ENCODE data around the gene TMPRSS11D. TPM values are rescaled to one million over a fixed set of nuclear protein-coding genes. Genes with fewer than 3 reads are reported as not detected.

The TMPRSS11D gene
- polyA plus RNA-seq, 2 of the 4 experiments (the other 2 are of a cell fraction) = not detected

DNA sequence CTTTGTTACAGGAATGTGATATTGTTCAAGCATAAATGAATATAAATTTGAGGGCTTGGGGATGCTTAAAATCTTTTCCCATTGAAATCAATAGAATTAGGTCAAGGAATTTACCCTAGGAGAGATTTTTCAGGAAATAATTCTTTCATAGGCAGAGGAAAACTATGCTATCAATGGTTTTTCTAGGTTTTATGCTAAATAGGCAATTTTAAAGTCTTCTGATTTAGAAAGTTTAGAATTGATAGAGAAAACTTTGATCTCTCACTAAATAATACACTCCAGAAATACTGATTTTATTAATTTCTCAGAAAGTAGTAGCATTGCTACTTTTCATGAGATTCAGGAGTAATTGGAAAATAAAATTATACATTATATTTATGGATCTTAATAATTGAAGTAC, 93.1 kb downstream of the TMPRSS11D start:
- no peak for ATAC-seq
- H3K4me1 ChIP-seq = no peaks in the 10 kb centered on the region
- TF ChIP-seq NFE2L2 (conservative IDR thresholded peaks at IDR 0.05; ENCODE audit: low read length) (no peak), MAFK (IDR thresholded peaks at IDR 0.05; ENCODE audit: partially characterized antibody) (peak; percentile 8)
- POLR2A ChIA-PET = no interaction called here
- no peak for DNase-seq (ENCODE audit: low read depth in 1 of 2, low spot score in 1 of 2)
- FAIRE-seq = no peak
- H3K27ac ChIP-seq = no peak overlapping the region
- H3K4me3 ChIP-seq = no peak overlapping the region
- CTCF ChIA-PET = no interaction called here
- no peaks in the 10 kb centered on the region for H3K9me3 ChIP-seq
- H3K4me2 ChIP-seq = no peak overlapping the region

DNA sequence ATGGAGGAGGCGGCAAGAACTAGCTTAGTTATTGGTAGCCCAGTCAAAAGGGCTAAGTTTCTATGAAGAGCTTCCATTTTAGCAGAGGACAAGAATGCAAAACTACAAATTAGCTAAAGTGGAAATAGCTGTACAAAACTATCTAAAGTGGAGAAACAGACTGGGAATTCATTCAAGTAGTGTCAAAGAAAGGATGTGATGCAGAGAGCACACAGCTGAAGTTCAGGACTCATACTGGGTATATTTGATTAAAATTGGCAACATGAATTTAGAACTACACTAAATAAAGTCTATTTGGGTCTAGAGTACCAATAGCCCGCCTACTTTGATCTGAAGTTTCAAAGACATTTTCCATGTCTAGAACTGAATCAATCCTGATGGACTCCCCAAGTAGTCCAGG, 96.5 kb downstream of the TMPRSS11D start:
- no peak overlapping the region for H3K4me2 ChIP-seq
- WGBS (ENCODE audit: missing lambda C conversion rate) = 52% methylated on average over 2 of the region's 2 CpGs
- TF ChIP-seq HOXA7 (CRISPR knock-in tag; IDR thresholded peaks at IDR 0.05) = no peak
- no peak for TF ChIP-seq HDAC2 (IDR thresholded peaks at IDR 0.05)
- no peak for TF ChIP-seq FOSB (CRISPR knock-in tag; IDR thresholded peaks at IDR 0.05)
- no peak for TF ChIP-seq ZC3H11A (IDR thresholded peaks at IDR 0.05)
- no peak for TF ChIP-seq BHLHE40 (IDR thresholded peaks at IDR 0.05; ENCODE audit: low read depth, low read length)
- no peak for TF ChIP-seq ZFP36 (IDR thresholded peaks at IDR 0.05; ENCODE audit: borderline replicate concordance, partially characterized antibody)
- TF ChIP-seq RFX5 (IDR thresholded peaks at IDR 0.05) = no peak
- TF ChIP-seq KDM1A (IDR thresholded peaks at IDR 0.05; ENCODE audit: low read depth) = no peak
- H3K4me1 ChIP-seq = no peaks in the 10 kb centered on the region
- no peak for ATAC-seq
- no peak for DNase-seq (ENCODE audit: low read depth in 1 of 2, low spot score in 1 of 2)
- no peak overlapping the region for H3K4me3 ChIP-seq
- H3K27ac ChIP-seq = no peak overlapping the region
- POLR2A ChIA-PET = no interaction called here
- H3K9me3 ChIP-seq = no peaks in the 10 kb centered on the region
- FAIRE-seq = no peak
- CTCF ChIA-PET = no interaction called here

DNA sequence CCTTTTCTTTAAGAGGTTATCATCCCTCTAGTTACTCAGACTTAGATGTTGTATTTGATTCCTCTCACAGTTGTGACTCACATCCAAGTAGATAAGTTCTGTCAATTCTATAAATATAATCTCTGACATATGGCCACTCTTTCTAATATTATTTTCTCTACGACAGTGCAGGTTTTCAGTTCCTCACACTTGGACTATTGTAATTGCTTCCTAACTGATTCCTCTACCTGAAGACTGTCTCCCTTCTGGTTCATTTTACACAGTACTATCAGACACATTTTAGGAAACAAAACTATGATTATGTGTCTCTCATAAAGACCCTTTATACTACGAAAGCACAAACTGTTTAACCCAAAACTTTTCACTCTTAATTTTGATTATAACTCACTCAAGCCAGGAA, 98.3 kb downstream of the TMPRSS11D start:
- DNase-seq (ENCODE audit: low read depth in 1 of 2, low spot score in 1 of 2) (no peak), ATAC-seq (no peak), FAIRE-seq (no peak)
- TF ChIP-seq EHF (CRISPR knock-in tag; IDR thresholded peaks at IDR 0.05) = no peak
- no peak for TF ChIP-seq ZFP36 (IDR thresholded peaks at IDR 0.05; ENCODE audit: borderline replicate concordance, partially characterized antibody)
- no peak for TF ChIP-seq NR3C1 (IDR thresholded peaks at IDR 0.05)
- TF ChIP-seq HOXB5 (CRISPR knock-in tag; IDR thresholded peaks at IDR 0.05) = no peak
- no peak for TF ChIP-seq NFE2L2 (conservative IDR thresholded peaks at IDR 0.05; ENCODE audit: low read length)
- TF ChIP-seq, protein P1, sequence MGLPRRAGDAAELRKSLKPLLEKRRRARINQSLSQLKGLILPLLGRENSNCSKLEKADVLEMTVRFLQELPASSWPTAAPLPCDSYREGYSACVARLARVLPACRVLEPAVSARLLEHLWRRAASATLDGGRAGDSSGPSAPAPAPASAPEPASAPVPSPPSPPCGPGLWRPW (IDR thresholded peaks at IDR 0.05) = no peak
- TF ChIP-seq, protein P2, sequence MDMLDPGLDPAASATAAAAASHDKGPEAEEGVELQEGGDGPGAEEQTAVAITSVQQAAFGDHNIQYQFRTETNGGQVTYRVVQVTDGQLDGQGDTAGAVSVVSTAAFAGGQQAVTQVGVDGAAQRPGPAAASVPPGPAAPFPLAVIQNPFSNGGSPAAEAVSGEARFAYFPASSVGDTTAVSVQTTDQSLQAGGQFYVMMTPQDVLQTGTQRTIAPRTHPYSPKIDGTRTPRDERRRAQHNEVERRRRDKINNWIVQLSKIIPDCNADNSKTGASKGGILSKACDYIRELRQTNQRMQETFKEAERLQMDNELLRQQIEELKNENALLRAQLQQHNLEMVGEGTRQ (IDR thresholded peaks at IDR 0.05) = no peak
- TF ChIP-seq, protein P3, sequence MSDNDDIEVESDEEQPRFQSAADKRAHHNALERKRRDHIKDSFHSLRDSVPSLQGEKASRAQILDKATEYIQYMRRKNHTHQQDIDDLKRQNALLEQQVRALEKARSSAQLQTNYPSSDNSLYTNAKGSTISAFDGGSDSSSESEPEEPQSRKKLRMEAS (IDR thresholded peaks at IDR 0.05) = no peak
- no peak for TF ChIP-seq HEYL (CRISPR knock-in tag; IDR thresholded peaks at IDR 0.05)
- TF ChIP-seq BHLHE40 (IDR thresholded peaks at IDR 0.05; ENCODE audit: low read depth, low read length) = no peak
- no peak for TF ChIP-seq ZC3H11A (IDR thresholded peaks at IDR 0.05)
- TF ChIP-seq ZNF302 (CRISPR knock-in tag; IDR thresholded peaks at IDR 0.05) = no peak
- TF ChIP-seq, protein P4, sequence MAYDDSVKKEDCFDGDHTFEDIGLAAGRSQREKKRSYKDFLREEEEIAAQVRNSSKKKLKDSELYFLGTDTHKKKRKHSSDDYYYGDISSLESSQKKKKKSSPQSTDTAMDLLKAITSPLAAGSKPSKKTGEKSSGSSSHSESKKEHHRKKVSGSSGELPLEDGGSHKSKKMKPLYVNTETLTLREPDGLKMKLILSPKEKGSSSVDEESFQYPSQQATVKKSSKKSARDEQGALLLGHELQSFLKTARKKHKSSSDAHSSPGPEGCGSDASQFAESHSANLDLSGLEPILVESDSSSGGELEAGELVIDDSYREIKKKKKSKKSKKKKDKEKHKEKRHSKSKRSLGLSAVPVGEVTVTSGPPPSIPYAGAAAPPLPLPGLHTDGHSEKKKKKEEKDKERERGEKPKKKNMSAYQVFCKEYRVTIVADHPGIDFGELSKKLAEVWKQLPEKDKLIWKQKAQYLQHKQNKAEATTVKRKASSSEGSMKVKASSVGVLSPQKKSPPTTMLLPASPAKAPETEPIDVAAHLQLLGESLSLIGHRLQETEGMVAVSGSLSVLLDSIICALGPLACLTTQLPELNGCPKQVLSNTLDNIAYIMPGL (CRISPR knock-in tag; IDR thresholded peaks at IDR 0.05; ENCODE audit: borderline replicate concordance) = no peak
- WGBS (ENCODE audit: missing lambda C conversion rate) = 33% methylated on average over 2 of the region's 2 CpGs
- Histone ChIP-seq H3K4me3 (no peak overlapping the region), H3K27ac (no peak overlapping the region), H3K4me1 (no peaks in the 10 kb centered on the region), H3K9me3 (no peaks in the 10 kb centered on the region), H3K4me2 (no peak overlapping the region)
- ChIA-PET CTCF (no interaction called here), POLR2A (no interaction called here)

DNA sequence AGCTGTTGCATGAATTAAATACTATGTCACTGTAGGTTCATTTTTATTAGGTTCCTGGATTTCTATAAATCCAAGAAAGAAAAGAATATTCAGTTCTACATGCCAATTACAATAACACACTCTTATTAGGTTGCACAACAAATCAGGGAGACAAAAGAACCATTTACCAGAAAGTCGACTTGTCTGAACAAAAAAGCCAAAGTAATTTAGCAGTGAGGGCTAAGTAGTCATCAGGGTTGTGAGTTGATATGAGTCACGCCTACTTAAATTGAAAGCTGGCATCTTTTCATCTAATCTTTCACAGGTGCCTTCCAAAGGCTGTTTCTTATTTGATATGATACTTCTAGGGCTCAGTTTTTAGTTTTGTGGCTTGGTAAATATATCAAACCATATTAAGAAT, 104.2 kb downstream of the TMPRSS11D start:
- TF ChIP-seq RFX5 (IDR thresholded peaks at IDR 0.05) = no peak
- H3K9me3 ChIP-seq = no peaks in the 10 kb centered on the region
- no peak for FAIRE-seq
- no peaks in the 10 kb centered on the region for H3K4me1 ChIP-seq
- ATAC-seq = no peak
- no peak overlapping the region for H3K27ac ChIP-seq
- no peak overlapping the region for H3K4me3 ChIP-seq
- DNase-seq (ENCODE audit: low read depth in 1 of 2, low spot score in 1 of 2) = no peak
- 59% methylated on average over 2 of the region's 2 CpGs for WGBS (ENCODE audit: missing lambda C conversion rate)
- CTCF ChIA-PET = interaction anchor here (1.1 kb wide), 1 partner anchor 33 kb away, joined by 4 read pairs; no protein-coding TSS in a partner anchor
- no peak overlapping the region for H3K4me2 ChIP-seq
- POLR2A ChIA-PET = no interaction called here
